GM18951 (cell line): ENCODE data around the gene KDM5B.

Source experiments
- POLR2A ChIP-seq: IDR thresholded peaks from 4 replicates; pipeline ENCODE4 v1.6.1; 2011; ENCODE audit warnings: mild to moderate bottlenecking; ENCODE audit not compliant: insufficient read length, insufficient read depth; ENCODE audit errors: extremely low read depth
- in situ Hi-C: fragments of 300-500 bp; cut with MboI; formaldehyde crosslinking; loops from one replicate; pipeline ENCODE4 v1.12.0; 2022; ENCODE audit warnings: low sequenced_read_pairs, mixed read lengths, inconsistent platforms; ENCODE audit not compliant: unreplicated experiment

The KDM5B gene

DNA sequence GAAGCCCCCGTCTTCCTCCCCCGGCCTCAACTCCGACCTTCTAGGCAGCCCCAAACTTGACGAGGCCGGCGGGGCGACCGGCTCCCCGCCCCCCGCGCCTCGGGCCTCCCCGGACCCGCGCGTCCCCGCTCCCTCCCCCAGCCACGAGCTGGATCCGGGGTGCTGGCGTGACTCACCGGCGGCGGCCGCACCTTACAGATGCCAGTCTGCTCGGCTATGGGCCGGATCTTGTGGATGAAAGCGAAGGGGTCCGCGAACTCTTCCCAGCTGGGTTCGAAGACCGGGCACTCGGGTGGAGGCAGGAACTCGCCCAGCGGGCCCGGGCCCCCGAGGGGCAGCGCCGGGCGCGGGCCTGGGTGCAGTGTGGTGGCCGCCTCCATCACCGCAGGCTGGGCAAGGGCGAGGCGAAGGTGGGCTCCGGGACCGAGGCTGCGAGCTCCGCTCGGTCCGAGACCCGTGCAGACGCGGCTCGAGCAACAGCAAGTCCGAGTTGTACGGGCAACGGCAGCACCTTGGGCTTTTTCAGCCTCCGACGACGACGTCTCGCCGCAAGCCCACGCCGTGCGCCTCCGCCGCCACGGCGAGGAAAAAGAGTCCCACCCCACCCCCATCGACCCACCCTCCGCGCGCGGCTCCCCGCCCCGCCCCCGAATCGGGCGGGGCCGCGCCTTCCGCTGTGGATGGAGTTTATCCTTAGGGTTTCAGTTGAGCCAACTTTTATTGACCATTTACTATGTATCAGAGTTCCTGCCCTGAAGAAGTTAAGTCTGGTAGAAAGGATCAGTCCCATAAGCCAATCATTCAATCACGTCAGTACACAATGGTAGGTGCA lies at the start of gene KDM5B:
TSS of gene KDM5B (minus strand) at position 496 of the 832 bp plus-strand sequence. CDS start at position 380, 116 bp downstream.
- in situ Hi-C loops, result no loop called here
- TF ChIP-seq POLR2A, result peak; percentile 62

DNA sequence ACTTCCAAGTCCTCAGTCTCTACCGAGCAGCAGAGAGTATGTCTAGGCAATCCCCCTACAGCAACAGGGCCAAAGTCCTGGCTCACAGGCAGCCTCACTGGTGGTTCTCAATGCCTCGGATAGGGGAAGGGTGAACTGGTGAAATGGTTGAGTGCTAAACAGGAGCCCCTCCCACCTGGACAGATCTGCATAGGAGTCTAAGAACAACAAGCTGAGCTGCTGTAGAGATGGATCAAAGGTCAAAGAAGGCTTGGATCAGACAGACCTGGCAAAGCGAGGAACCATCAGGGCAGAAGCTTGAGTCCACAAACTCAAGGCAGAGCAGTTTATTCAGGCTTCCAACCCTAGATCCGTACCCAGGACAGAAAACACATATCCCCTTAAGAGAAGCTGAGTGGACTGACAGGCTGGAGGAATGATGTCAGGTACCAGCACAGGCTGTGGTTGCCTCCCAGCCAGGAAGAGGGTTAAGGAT lies 49.0 kb upstream of the KDM5B start:
- in situ Hi-C loops, result no loop called here
- no peak for TF ChIP-seq POLR2A

DNA sequence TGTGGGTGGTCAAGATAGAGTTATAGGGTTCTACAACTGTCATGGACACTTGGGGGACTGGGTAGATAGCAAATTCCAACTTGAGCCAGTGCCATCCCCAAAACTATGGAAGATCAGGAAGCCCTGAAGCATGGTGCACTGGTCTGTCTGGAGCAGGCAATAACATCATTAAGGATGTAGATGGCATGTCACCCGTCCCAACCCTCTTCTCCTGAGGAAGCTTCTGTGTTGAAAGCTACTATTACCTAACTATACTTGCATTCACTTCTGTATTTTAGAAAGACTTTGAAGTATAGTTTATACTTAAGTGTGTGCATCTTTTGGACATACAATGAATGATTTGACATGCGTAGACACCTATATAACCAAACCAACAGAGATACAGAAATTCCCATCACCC lies 47.8 kb upstream of the KDM5B start:
- in situ Hi-C loops, result no loop called here

GRCh38 chr1:202854787-202855186 lies 46.6 kb upstream of the KDM5B start:
- in situ Hi-C loops, result no loop called here
- no peak for TF ChIP-seq POLR2A

More for the DNA sequence above, 47.8 kb upstream of the KDM5B start:
- no peak for TF ChIP-seq POLR2A

GRCh38 chr1:202852163-202852904 lies 44.1 kb upstream of the KDM5B start:
- in situ Hi-C loops, result no loop called here
- no peak for TF ChIP-seq POLR2A

- in situ Hi-C loops, result no loop called here
- TF ChIP-seq POLR2A, result no peak
These were observed 42.6 kb upstream of the KDM5B start for GRCh38 chr1:202850593-202851362.

- no peak for TF ChIP-seq POLR2A
- in situ Hi-C loops, result no loop called here
These were observed 39.9 kb upstream of the KDM5B start for GRCh38 chr1:202848191-202848542.

GRCh38 chr1:202844935-202845334 lies 36.7 kb upstream of the KDM5B start:
- in situ Hi-C loops, result no loop called here
- no peak for TF ChIP-seq POLR2A

DNA sequence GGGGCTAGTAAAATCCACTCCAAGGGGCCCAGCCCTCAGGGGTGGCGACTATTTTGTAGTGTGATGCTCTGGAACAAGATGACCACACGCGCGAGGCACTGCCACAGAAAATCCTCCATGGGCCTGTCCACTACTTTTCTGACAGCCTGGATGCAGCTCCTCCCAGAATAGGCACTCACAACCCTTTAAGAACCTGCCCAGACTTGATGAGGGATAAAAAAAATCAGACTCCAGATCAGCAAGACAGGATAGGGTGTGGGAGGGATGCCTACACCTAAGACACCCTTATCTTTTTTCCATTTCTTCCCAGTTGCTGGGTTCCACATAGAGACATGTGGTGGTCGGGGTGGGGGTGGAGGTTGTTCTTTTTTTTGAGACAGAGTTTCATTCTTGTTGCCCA lies 36.0 kb upstream of the KDM5B start:
- in situ Hi-C loops, result no loop called here
- TF ChIP-seq POLR2A, result no peak

- TF ChIP-seq POLR2A, result no peak
- in situ Hi-C loops, result no loop called here
These were observed 34.9 kb upstream of the KDM5B start for GRCh38 chr1:202843081-202843480.

GRCh38 chr1:202837746-202838262 lies 29.6 kb upstream of the KDM5B start:
- in situ Hi-C loops, result no loop called here
- TF ChIP-seq POLR2A, result no peak

GRCh38 chr1:202836623-202837403 lies 28.6 kb upstream of the KDM5B start:
- TF ChIP-seq POLR2A, result no peak
- in situ Hi-C loops, result no loop called here
